Nephron progenitor cell (in vitro differentiated cells): ENCODE data around the gene PYM1.

ENCODE experiments used
- DNase-seq: peaks from one replicate; pipeline ENCODE4 v3.0.0; 2021
- H3K27ac Mint-ChIP-seq: 2 replicates; pipeline ENCODE4 v1.8.0; 2021; ENCODE audit warnings: mild to moderate bottlenecking, moderate library complexity, mixed read lengths
- H3K27me3 Mint-ChIP-seq: 2 replicates; pipeline ENCODE4 v1.8.0; 2021; ENCODE audit warnings: mild to moderate bottlenecking, low read depth, mixed read lengths; ENCODE audit not compliant: poor library complexity
- H3K36me3 Mint-ChIP-seq: 2 replicates; pipeline ENCODE4 v1.8.0; 2021; ENCODE audit warnings: low read depth, mixed read lengths
- H3K4me1 Mint-ChIP-seq: 2 replicates; pipeline ENCODE4 v1.8.0; 2021; ENCODE audit warnings: mixed read lengths
- H3K4me3 Mint-ChIP-seq: 2 replicates; pipeline ENCODE4 v1.8.0; 2021; ENCODE audit warnings: mild to moderate bottlenecking, moderate library complexity, mixed read lengths
- H3K9me3 Mint-ChIP-seq: 2 replicates; pipeline ENCODE4 v1.8.0; 2021; ENCODE audit warnings: mild to moderate bottlenecking, moderate library complexity, mixed read lengths
- CTCF ChIP-seq: fragments of 200-600 bp; sonication (generic); IDR thresholded peaks from 2 replicates; pipeline ENCODE4 v1.5.0; 2021; ENCODE audit warnings: antibody characterized with exemption

The PYM1 gene

DNA sequence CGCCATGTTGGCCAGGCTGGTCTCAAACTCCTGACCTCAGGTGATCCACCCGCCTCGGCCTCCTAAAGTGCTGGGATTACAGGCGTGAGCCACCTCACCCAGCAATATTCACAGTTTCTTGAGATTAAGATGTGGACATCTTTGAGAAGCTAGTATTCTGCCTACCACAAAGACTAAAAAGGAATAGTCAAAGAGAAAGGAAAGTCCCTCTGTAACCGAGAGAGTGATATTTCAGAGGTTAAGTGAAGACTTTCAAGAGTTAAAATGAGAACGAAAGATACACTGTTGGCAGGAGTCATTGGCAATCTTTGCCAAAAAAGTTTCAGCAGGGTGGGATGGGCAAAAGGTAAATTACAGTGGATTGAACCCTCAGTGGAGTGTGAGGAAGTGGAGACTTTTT lies 18.9 kb upstream of the PYM1 start:
- Mint-ChIP-seq H3K4me1 (peaks cover 6% of the 10 kb centered on the region), H3K27me3 (peaks cover 25% of the 10 kb centered on the region), H3K36me3 (no peaks in the 10 kb centered on the region), H3K4me3 (no peak overlapping the region), H3K9me3 (no peaks in the 10 kb centered on the region), H3K27ac (no peak overlapping the region)
- TF ChIP-seq CTCF = no peak
- no peak for DNase-seq

- Mint-ChIP-seq H3K4me1 (peaks cover 15% of the 10 kb centered on the region), H3K4me3 (no peak overlapping the region), H3K27me3 (peaks cover 39% of the 10 kb centered on the region), H3K9me3 (no peaks in the 10 kb centered on the region), H3K36me3 (no peaks in the 10 kb centered on the region), H3K27ac (no peak overlapping the region)
- no peak for TF ChIP-seq CTCF
- DNase-seq = no peak
Measured at GRCh38 chr12:55942577-55943136, 15.0 kb upstream of the PYM1 start.

GRCh38 chr12:55942055-55942454 lies 14.4 kb upstream of the PYM1 start:
- no peak overlapping the region for H3K4me3 Mint-ChIP-seq

DNA sequence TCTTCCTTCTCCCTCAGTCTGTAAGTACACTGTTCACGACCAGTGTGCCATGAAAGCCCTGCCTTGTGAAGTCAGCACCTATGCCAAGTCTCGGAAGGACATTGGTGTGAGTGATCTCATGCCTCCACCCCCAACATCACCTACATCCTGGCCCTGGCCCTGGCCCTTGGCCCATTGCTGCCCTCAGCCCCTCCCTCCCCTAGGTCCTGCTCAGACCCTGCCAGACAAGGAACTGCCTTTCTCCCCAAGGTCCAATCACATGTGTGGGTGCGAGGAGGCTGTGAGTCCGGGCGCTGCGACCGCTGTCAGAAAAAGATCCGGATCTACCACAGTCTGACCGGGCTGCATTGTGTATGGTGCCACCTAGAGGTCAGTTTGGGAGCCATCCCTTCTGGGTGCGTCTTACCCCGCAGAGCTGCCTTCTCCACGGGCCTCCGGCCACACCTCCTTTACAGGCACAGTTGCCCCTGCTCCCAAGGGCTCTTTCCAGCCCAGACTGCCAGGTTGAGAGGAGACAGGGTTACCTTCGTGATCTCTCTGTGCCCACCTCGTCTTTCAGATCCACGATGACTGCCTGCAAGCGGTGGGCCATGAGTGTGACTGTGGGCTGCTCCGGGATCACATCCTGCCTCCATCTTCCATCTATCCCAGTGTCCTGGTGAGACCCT lies 12.5 kb upstream of the PYM1 start:
- no peak overlapping the region for H3K27ac Mint-ChIP-seq
- H3K27me3 Mint-ChIP-seq = peaks cover 59% of the 10 kb centered on the region
- peak; percentile 82 for TF ChIP-seq CTCF
- peak; percentile 86 for DNase-seq
- no peaks in the 10 kb centered on the region for H3K36me3 Mint-ChIP-seq
- peak overlapping the region; percentile 63 for H3K4me3 Mint-ChIP-seq
- no peaks in the 10 kb centered on the region for H3K9me3 Mint-ChIP-seq
- peaks cover 21% of the 10 kb centered on the region for H3K4me1 Mint-ChIP-seq

More at GRCh38 chr12:55942055-55942454, 14.4 kb upstream of the PYM1 start:
- TF ChIP-seq CTCF = no peak
- H3K36me3 Mint-ChIP-seq = no peaks in the 10 kb centered on the region
- peaks cover 45% of the 10 kb centered on the region for H3K27me3 Mint-ChIP-seq
- H3K27ac Mint-ChIP-seq = no peak overlapping the region
- peaks cover 15% of the 10 kb centered on the region for H3K4me1 Mint-ChIP-seq
- no peak for DNase-seq
- H3K9me3 Mint-ChIP-seq = no peaks in the 10 kb centered on the region

- peaks cover 21% of the 10 kb centered on the region for H3K4me1 Mint-ChIP-seq
- no peak overlapping the region for H3K4me3 Mint-ChIP-seq
- H3K27ac Mint-ChIP-seq = no peak overlapping the region
Measured at GRCh38 chr12:55938826-55939501, 11.3 kb upstream of the PYM1 start.

More at GRCh38 chr12:55938826-55939501, 11.3 kb upstream of the PYM1 start:
- TF ChIP-seq CTCF = no peak
- DNase-seq = no peak
- Mint-ChIP-seq H3K36me3 (no peaks in the 10 kb centered on the region), H3K9me3 (no peaks in the 10 kb centered on the region), H3K27me3 (peaks cover 71% of the 10 kb centered on the region)
